Neuronal stem cell (in vitro differentiated cells): ENCODE results near the gene TMEFF1.
"Not testable (repeated sequence)": the region's sequence is repeated elsewhere in the genome, so short reads cannot be mapped to it uniquely, and the experiment has no call there.

Experiments
- DNase-seq: peaks from one replicate; pipeline ENCODE4 v3.0.0-alpha.2; 2013; ENCODE audit warnings: low spot score
- H2AFZ ChIP-seq: one replicate; pipeline ENCODE4 v1.6.1; 2013; ENCODE audit warnings: mild to moderate bottlenecking, low read length, inconsistent platforms
- H2AK5ac ChIP-seq: 2 replicates; pipeline ENCODE4 v1.6.1; 2013; ENCODE audit warnings: low read depth, mild to moderate bottlenecking, inconsistent platforms, low read length, moderate library complexity, mixed read lengths
- H2BK120ac ChIP-seq: 2 replicates; pipeline ENCODE4 v1.6.1; 2013; ENCODE audit warnings: low read depth, mild to moderate bottlenecking, inconsistent platforms, low read length, moderate library complexity, mixed read lengths
- H2BK12ac ChIP-seq: one replicate; pipeline ENCODE4 v1.6.1; 2013; ENCODE audit warnings: low read length, inconsistent platforms
- H2BK15ac ChIP-seq: 2 replicates; pipeline ENCODE4 v1.6.1; 2013; ENCODE audit warnings: mild to moderate bottlenecking, low read length, inconsistent platforms, mixed read lengths
- H2BK5ac ChIP-seq: one replicate; pipeline ENCODE4 v1.6.1; 2013; ENCODE audit warnings: inconsistent platforms, mild to moderate bottlenecking, low read length, moderate library complexity
- H3K14ac ChIP-seq: one replicate; pipeline ENCODE4 v1.6.1; 2013; ENCODE audit warnings: low read length, inconsistent platforms
- H3K18ac ChIP-seq: 2 replicates; pipeline ENCODE4 v1.6.1; 2013; ENCODE audit warnings: low read length, inconsistent platforms
- H3K23ac ChIP-seq: 2 replicates; pipeline ENCODE4 v1.6.1; 2013; ENCODE audit warnings: low read depth, mild to moderate bottlenecking, mixed read lengths, low read length, inconsistent platforms; ENCODE audit not compliant: poor library complexity
- H3K27ac ChIP-seq: replicated peaks from 3 replicates; pipeline ENCODE4 v1.5.1; 2013; ENCODE audit warnings: low read length, inconsistent platforms
- H3K27me3 ChIP-seq, 3 experiments: 2 replicates each; pipeline ENCODE4 v1.6.1; 2013; ENCODE audit warnings: low read length in 3 of 3, mild to moderate bottlenecking in 2 of 3, inconsistent platforms in 1 of 3, low read depth in 1 of 3, mixed read lengths in 1 of 3, moderate library complexity in 1 of 3; ENCODE audit not compliant: control insufficient read depth in 3 of 3, insufficient read depth in 3 of 3
- H3K36me3 ChIP-seq, 2 donors: replicated peaks in 1 of 2; 2 replicates each; pipeline ENCODE4 v1.6.1; 2013; ENCODE audit warnings: low read length in 2 of 2; ENCODE audit not compliant: control insufficient read depth in 2 of 2, insufficient read depth in 2 of 2
- H3K4ac ChIP-seq: 2 replicates; pipeline ENCODE4 v1.6.1; 2013; ENCODE audit warnings: inconsistent platforms, mild to moderate bottlenecking, low read length, moderate library complexity
- H3K4me1 ChIP-seq, 2 donors: 1 replicate in 1 of 2; 2 replicates in 1 of 2; pipeline ENCODE4 v1.6.1; 2013; ENCODE audit warnings: low read length in 2 of 2, low read depth in 1 of 2; ENCODE audit not compliant: control insufficient read depth in 2 of 2, insufficient read depth in 1 of 2
- H3K4me2 ChIP-seq: one replicate; pipeline ENCODE4 v1.6.1; 2013; ENCODE audit warnings: mild to moderate bottlenecking, low read length, inconsistent platforms; ENCODE audit not compliant: insufficient read depth, poor library complexity, severe bottlenecking
- H3K4me3 ChIP-seq, 2 donors: 2 replicates each; pipeline ENCODE4 v1.5.1; 2013; ENCODE audit warnings: low read length in 2 of 2, mild to moderate bottlenecking in 2 of 2, inconsistent platforms in 1 of 2, moderate library complexity in 1 of 2
- H3K79me1 ChIP-seq: one replicate; pipeline ENCODE4 v1.6.1; 2013; ENCODE audit warnings: low read depth, mild to moderate bottlenecking, inconsistent platforms, low read length, moderate library complexity
- H3K9ac ChIP-seq: one replicate; pipeline ENCODE4 v1.6.1; 2013; ENCODE audit warnings: mild to moderate bottlenecking, low read depth, low read length, inconsistent platforms; ENCODE audit not compliant: poor library complexity
- H3K9me3 ChIP-seq, 2 donors: replicated peaks in 1 of 2; 2 replicates each; pipeline versions ENCODE3 to v1.6.1; 2013; ENCODE audit warnings: low read length in 2 of 2, mild to moderate bottlenecking in 2 of 2, inconsistent platforms in 1 of 2, low read depth in 1 of 2, mixed read lengths in 1 of 2, moderate library complexity in 1 of 2; ENCODE audit not compliant: control insufficient read depth in 2 of 2, insufficient read depth in 1 of 2
- H4K8ac ChIP-seq: one replicate; pipeline ENCODE4 v1.6.1; 2013; ENCODE audit warnings: low read depth, mild to moderate bottlenecking, inconsistent platforms, low read length, moderate library complexity
- H4K91ac ChIP-seq: one replicate; pipeline ENCODE4 v1.6.1; 2013; ENCODE audit warnings: low read length, low read depth, mild to moderate bottlenecking, inconsistent platforms; ENCODE audit not compliant: poor library complexity
- WGBS, 2 donors: extraction: QIAGEN DNeasy Blood & Tissue Kit; methylation state at CpG; one replicate each; pipeline ENCODE4 v1.1.7; 2013; ENCODE audit warnings: missing lambda C conversion rate in 2 of 2, mixed read lengths in 1 of 2; ENCODE audit not compliant: insufficient read length in 2 of 2, insufficient replicate concordance in 1 of 2; ENCODE audit errors: extremely low coverage in 2 of 2; 5-methylcytosine and 5-hydroxymethylcytosine counted together

The TMEFF1 gene

DNA sequence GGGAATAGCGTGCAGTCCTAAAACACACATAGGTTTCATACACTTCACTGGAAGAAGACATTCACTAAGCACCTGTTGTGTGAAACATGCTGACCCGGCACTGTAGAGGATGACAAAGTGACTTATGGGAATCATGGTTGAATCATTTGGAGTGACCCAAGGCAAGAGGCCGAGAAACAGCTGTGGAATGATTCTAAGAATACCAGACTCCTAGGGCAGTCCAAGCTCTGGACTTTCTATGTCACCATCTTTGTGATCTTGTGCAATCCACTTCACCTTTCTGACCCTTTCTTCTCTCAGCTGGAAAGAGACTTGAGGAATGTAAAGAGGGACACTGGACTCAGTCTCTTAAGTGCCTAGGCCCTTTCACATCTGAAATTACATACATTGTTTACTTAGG, 32.9 kb upstream of the TMEFF1 start:
- Histone ChIP-seq H3K23ac (no peak overlapping the region), H2BK12ac (no peak overlapping the region), H3K9me3 (peaks cover 0 to 3% of the 10 kb centered on the region in 2 donors), H3K4me3 (no peak overlapping the region), H3K14ac (no peak overlapping the region), H3K4me1 (peaks cover 2 to 4% of the 10 kb centered on the region in 2 donors), H2BK5ac (no peak overlapping the region), H2BK15ac (no peak overlapping the region), H3K4ac (no peak overlapping the region), H2AFZ (no peak overlapping the region), H3K9ac (no peak overlapping the region), H3K36me3 (peaks cover 9 to 45% of the 10 kb centered on the region in 2 donors), H2BK120ac (no peak overlapping the region), H2AK5ac (no peak overlapping the region), H4K91ac (no peak overlapping the region), H4K8ac (no peak overlapping the region), H3K4me2 (no peak overlapping the region), H3K27ac (no peak overlapping the region), H3K79me1 (peaks cover 2% of the 10 kb centered on the region), H3K27me3 (peaks cover 0 to 3% (median 0%) of the 10 kb centered on the region in 3 experiments), H3K18ac (no peak overlapping the region)
- no peak for DNase-seq
- WGBS, 2 donors, result no CpG with 5 or more reads among the region's 3 CpGs

DNA sequence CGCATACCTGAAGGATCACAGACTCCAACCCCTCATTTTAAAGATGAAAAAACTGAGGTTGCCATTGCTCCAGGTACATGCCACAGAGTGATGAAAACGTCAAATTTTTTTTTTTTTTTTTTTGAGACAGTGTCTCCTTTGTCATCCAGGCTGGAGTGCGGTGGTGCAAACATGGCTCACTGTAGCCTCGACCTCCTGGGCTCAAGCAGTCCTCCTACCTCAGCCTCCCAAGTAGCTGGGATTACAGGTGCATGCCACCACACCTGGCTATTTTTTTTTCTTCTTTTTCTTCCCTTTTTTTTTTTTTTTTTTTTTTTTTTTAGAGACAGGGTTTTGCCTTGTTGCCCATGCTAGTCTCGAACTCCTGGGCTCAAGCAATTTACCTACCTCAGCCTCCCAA, 32.5 kb upstream of the TMEFF1 start:
- not testable (repeated sequence) for H3K79me1 ChIP-seq, H3K9me3 ChIP-seq, H3K4me1 ChIP-seq, DNase-seq, H3K18ac ChIP-seq, H4K91ac ChIP-seq, H3K27me3 ChIP-seq, H2AFZ ChIP-seq, H3K4me3 ChIP-seq, H4K8ac ChIP-seq, H3K4me2 ChIP-seq, H2BK12ac ChIP-seq, H2BK5ac ChIP-seq, H3K27ac ChIP-seq, H3K14ac ChIP-seq, H2AK5ac ChIP-seq, H3K4ac ChIP-seq, H3K9ac ChIP-seq, H2BK120ac ChIP-seq, H2BK15ac ChIP-seq, H3K23ac ChIP-seq
- peaks cover 9 to 47% of the 10 kb centered on the region in 2 donors for H3K36me3 ChIP-seq
- no CpG with 5 or more reads among the region's 5 CpGs for WGBS, 2 donors

DNA sequence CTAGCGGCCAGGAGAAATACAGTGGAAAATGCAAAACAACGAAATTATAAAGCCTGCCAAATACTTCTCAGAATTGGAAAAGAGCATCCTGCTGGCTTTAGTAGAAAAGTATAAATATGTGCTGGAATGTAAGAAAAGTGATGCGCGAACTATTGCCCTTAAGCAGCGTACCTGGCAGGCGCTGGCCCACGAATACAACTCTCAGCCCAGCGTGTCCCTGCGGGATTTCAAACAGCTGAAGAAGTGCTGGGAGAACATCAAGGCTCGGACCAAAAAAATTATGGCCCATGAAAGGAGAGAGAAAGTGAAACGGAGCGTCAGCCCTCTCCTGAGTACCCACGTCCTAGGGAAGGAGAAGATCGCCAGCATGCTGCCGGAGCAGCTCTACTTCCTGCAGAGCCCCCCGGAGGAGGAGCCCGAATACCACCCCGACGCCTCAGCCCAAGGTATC, 31.0 kb upstream of the TMEFF1 start:
- Histone ChIP-seq H2BK120ac (no peak overlapping the region), H3K18ac (no peak overlapping the region), H3K9me3 (no peaks in the 10 kb centered on the region), H2AFZ (no peak overlapping the region), H3K79me1 (peaks cover 4% of the 10 kb centered on the region), H3K36me3 (peaks cover 9 to 61% of the 10 kb centered on the region in 2 donors), H3K23ac (no peak overlapping the region), H3K27me3 (peaks cover 0 to 3% (median 0%) of the 10 kb centered on the region in 3 experiments), H3K4ac (no peak overlapping the region), H3K4me1 (peaks cover 4% of the 10 kb centered on the region in 2 donors), H3K9ac (no peak overlapping the region), H3K4me2 (no peak overlapping the region), H2AK5ac (no peak overlapping the region), H3K27ac (no peak overlapping the region), H4K91ac (no peak overlapping the region), H4K8ac (no peak overlapping the region), H2BK12ac (no peak overlapping the region), H2BK15ac (no peak overlapping the region), H3K4me3 (no peak overlapping the region), H2BK5ac (no peak overlapping the region), H3K14ac (no peak overlapping the region)
- no peak for DNase-seq
- no CpG with 5 or more reads among the region's 19 CpGs for WGBS, 2 donors

DNA sequence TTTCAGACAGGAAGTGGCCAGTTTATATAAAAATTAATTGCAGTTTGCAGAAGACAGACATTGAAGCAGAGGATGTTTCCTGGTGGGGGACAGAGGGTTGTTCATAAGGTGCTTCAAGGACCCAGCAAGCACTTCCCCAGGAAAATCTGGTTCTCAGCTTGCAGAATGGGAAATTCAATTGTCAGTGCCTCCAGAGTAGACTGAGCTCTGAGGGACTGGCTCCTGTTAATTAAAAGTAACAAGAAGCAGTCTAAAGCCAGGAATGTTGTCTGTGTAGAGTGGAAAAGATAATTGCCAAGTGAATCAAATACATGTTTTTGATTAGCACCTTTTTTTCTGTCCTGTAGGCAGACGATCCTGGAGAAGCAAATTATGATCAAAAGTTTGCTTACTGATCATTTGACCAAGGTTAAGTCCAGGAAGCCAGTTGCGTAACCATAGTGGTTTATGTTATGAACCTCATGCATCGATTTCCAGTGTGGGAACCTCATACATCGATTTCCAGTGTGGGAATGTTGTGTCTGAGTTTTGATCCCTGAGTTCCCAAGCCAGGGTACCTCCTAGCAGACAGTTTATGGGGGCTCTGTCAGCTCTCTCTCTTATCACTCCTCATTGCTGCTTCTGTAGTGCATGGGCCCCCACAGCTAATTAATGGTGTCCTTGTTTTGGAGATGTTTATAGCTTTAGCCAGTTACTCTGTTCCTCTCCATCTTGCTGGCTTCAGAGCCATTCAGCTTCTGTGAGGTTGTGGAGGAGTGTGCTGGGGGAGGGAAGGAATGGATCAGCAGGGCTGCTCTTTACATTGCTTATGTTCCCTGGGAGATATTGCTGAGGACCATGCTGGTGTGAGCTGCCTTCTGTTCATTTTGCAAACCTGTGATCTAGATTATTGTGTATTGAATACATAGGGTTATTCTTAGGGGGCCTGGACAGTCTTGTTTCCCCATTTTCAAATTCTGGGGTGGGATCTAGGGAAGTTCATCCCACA, 28.9 kb upstream of the TMEFF1 start:
- peaks cover 0 to 3% (median 0%) of the 10 kb centered on the region in 3 experiments for H3K27me3 ChIP-seq
- H3K23ac ChIP-seq, result no peak overlapping the region
- WGBS, 2 donors, result no CpG with 5 or more reads among the region's 4 CpGs
- H3K9me3 ChIP-seq, result no peaks in the 10 kb centered on the region
- no peak overlapping the region for H3K9ac ChIP-seq
- no peak overlapping the region for H3K4me2 ChIP-seq
- no peak overlapping the region for H2AK5ac ChIP-seq
- no peak for DNase-seq
- no peak overlapping the region for H2BK15ac ChIP-seq
- H2BK12ac ChIP-seq, result peak overlapping the region; percentile 16
- H3K14ac ChIP-seq, result no peak overlapping the region
- H3K18ac ChIP-seq, result no peak overlapping the region
- no peak overlapping the region for H4K91ac ChIP-seq
- no peak overlapping the region for H2BK5ac ChIP-seq
- H2AFZ ChIP-seq, result no peak overlapping the region
- peaks cover 4% of the 10 kb centered on the region for H3K79me1 ChIP-seq
- no peak overlapping the region for H3K27ac ChIP-seq
- no peak overlapping the region for H2BK120ac ChIP-seq
- no peak overlapping the region for H3K4me3 ChIP-seq
- H3K4ac ChIP-seq, result no peak overlapping the region
- H4K8ac ChIP-seq, result no peak overlapping the region
- peaks cover 4% of the 10 kb centered on the region in 2 donors for H3K4me1 ChIP-seq
- peaks cover 13 to 80% of the 10 kb centered on the region in 2 donors for H3K36me3 ChIP-seq
